Measurements from ENCODE around the gene ASCL4.

The ASCL4 gene

GRCh38 chr12:107779077-107779831 lies 4.8 kb downstream of the ASCL4 start:
- no peak for DNase-seq

GRCh38 chr12:107780298-107780697 lies 5.8 kb downstream of the ASCL4 start:
- no peak for DNase-seq

GRCh38 chr12:107782067-107782466 lies 7.6 kb downstream of the ASCL4 start:
- no peak for DNase-seq

GRCh38 chr12:107783406-107784376 lies 9.2 kb downstream of the ASCL4 start:
- DNase-seq = no peak

- DNase-seq = no peak
Observed at GRCh38 chr12:107788281-107788680, 13.8 kb downstream of the ASCL4 start.

GRCh38 chr12:107788690-107789458 lies 14.4 kb downstream of the ASCL4 start:
- DNase-seq = no peak

GRCh38 chr12:107791465-107792089 lies 17.1 kb downstream of the ASCL4 start:
- DNase-seq = no peak

GRCh38 chr12:107794451-107794850 lies 19.9 kb downstream of the ASCL4 start:
- no peak for DNase-seq

- DNase-seq = no peak
Observed at GRCh38 chr12:107798580-107798979, 24.1 kb downstream of the ASCL4 start.

GRCh38 chr12:107801150-107801549 lies 26.6 kb downstream of the ASCL4 start:
- no peak for DNase-seq

- DNase-seq = no peak
Observed at GRCh38 chr12:107803092-107803491, 28.6 kb downstream of the ASCL4 start.

- DNase-seq = no peak
Observed at GRCh38 chr12:107805488-107806180, 31.1 kb downstream of the ASCL4 start.

- DNase-seq = no peak
Observed at GRCh38 chr12:107807471-107808150, 33.1 kb downstream of the ASCL4 start.

- DNase-seq = no peak
Observed at GRCh38 chr12:107817250-107817649, 42.7 kb downstream of the ASCL4 start.

GRCh38 chr12:107818984-107819383 lies 44.5 kb downstream of the ASCL4 start:
- peak; percentile 83 for DNase-seq

GRCh38 chr12:107822356-107822755 lies 47.9 kb downstream of the ASCL4 start:
- no peak for DNase-seq
